ENCODE data around the gene CDK19.
"Not testable (repeated sequence)": the region's sequence is repeated elsewhere in the genome, so short reads cannot be mapped to it uniquely, and the experiment has no call there.

The CDK19 gene

GRCh38 chr6:110731898-110732297, 83.4 kb downstream of the CDK19 start:
- Histone ChIP-seq H3K36me3 (ENCODE audit: low read depth) (no peaks in the 10 kb centered on the region), H3K9me3 (ENCODE audit: severe bottlenecking) (no peaks in the 10 kb centered on the region), H3K27me3 (ENCODE audit: insufficient read depth, poor library complexity, severe bottlenecking) (no peaks in the 10 kb centered on the region), H3K4me3 (ENCODE audit: severe bottlenecking) (no peak overlapping the region), H3K4me1 (ENCODE audit: insufficient read depth, poor library complexity, severe bottlenecking) (no peaks in the 10 kb centered on the region), H3K27ac (ENCODE audit: poor library complexity, severe bottlenecking) (no peak overlapping the region)
- TF ChIP-seq CTCF (IDR thresholded peaks at IDR 0.05; ENCODE audit: poor library complexity, severe bottlenecking) = no peak
- ATAC-seq (ENCODE audit: low read depth) (no peak), DNase-seq (ENCODE audit: low spot score) (no peak)

DNA sequence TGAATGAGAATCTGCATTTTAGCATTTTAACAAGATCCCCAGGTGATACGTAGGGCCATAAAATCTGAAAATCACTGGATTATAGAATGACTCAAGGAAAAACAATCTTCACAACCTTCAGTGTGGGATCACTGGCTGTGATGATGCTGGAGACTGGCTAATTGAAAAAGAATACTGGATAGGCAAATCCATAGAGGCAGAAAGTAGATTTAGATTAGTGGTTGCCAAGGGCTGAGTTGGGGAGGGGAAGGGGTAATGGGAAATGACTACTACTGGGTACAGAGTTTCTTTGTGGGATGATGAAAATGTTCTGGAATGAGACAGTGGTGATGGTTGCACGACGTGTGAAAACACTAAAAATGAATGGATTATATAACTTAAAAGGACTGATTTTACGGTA, 84.1 kb downstream of the CDK19 start:
- Histone ChIP-seq H3K9me3 (ENCODE audit: severe bottlenecking) (no peaks in the 10 kb centered on the region), H3K27me3 (ENCODE audit: insufficient read depth, poor library complexity, severe bottlenecking) (no peaks in the 10 kb centered on the region), H3K27ac (ENCODE audit: poor library complexity, severe bottlenecking) (no peak overlapping the region), H3K36me3 (ENCODE audit: low read depth) (no peaks in the 10 kb centered on the region), H3K4me1 (ENCODE audit: insufficient read depth, poor library complexity, severe bottlenecking) (no peaks in the 10 kb centered on the region), H3K4me3 (ENCODE audit: severe bottlenecking) (no peak overlapping the region)
- ATAC-seq (ENCODE audit: low read depth) = no peak
- TF ChIP-seq CTCF (IDR thresholded peaks at IDR 0.05; ENCODE audit: poor library complexity, severe bottlenecking) = no peak
- DNase-seq (ENCODE audit: low spot score) = no peak

GRCh38 chr6:110728501-110728900, 86.8 kb downstream of the CDK19 start:
- DNase-seq (ENCODE audit: low spot score) (no peak), ATAC-seq (ENCODE audit: low read depth) (no peak)
- no peak overlapping the region for H3K27ac ChIP-seq (ENCODE audit: poor library complexity, severe bottlenecking)
- no peaks in the 10 kb centered on the region for H3K9me3 ChIP-seq (ENCODE audit: severe bottlenecking)
- no peak overlapping the region for H3K4me3 ChIP-seq (ENCODE audit: severe bottlenecking)
- no peaks in the 10 kb centered on the region for H3K27me3 ChIP-seq (ENCODE audit: insufficient read depth, poor library complexity, severe bottlenecking)
- no peaks in the 10 kb centered on the region for H3K4me1 ChIP-seq (ENCODE audit: insufficient read depth, poor library complexity, severe bottlenecking)
- no peaks in the 10 kb centered on the region for H3K36me3 ChIP-seq (ENCODE audit: low read depth)
- TF ChIP-seq CTCF (IDR thresholded peaks at IDR 0.05; ENCODE audit: poor library complexity, severe bottlenecking) = no peak

DNA sequence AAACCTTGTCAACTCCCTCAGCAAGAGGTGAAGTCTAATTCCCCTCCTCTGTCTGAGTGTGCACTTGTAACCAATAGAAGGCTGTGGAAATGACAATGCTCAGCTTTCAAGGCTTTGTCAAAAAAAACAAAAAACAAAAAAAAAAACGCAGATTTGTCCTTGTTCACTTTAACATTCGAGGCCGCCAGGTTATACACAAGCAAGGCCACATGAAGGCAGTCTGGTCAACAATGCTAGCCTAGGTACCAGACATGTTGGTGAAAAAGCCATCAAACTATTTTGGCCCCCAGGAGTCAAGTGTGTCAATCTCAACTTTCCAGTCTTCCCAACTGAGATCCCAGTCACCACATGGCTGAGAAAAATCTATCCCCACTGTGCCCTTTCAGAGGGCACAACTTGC, 92.3 kb downstream of the CDK19 start:
- no peak for TF ChIP-seq CTCF (IDR thresholded peaks at IDR 0.05; ENCODE audit: poor library complexity, severe bottlenecking)
- H3K9me3 ChIP-seq (ENCODE audit: severe bottlenecking) = no peaks in the 10 kb centered on the region
- H3K27ac ChIP-seq (ENCODE audit: poor library complexity, severe bottlenecking) = no peak overlapping the region
- no peak for DNase-seq (ENCODE audit: low spot score)
- no peaks in the 10 kb centered on the region for H3K36me3 ChIP-seq (ENCODE audit: low read depth)
- no peak for ATAC-seq (ENCODE audit: low read depth)
- H3K4me3 ChIP-seq (ENCODE audit: severe bottlenecking) = no peak overlapping the region
- no peaks in the 10 kb centered on the region for H3K4me1 ChIP-seq (ENCODE audit: insufficient read depth, poor library complexity, severe bottlenecking)
- no peaks in the 10 kb centered on the region for H3K27me3 ChIP-seq (ENCODE audit: insufficient read depth, poor library complexity, severe bottlenecking)

DNA sequence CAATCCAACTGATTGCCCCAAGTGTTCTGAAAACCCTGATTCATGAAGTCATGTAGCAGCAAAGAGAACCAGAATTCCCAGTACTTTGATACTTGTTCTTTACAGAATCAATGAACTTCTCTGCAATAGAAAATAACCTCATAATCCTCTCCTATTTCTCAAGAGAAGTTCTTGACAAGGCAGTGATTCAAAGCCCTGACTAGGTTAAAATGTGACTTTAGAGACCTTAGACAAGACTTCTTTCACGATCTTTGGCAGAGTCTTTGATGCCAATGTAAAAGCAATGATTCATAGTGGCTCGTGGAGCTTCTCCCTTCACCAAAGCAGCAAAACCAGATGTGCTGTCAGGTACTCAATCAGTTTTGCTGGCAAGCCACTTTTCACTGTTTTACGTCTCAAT, 95.2 kb downstream of the CDK19 start:
- no peaks in the 10 kb centered on the region for H3K27me3 ChIP-seq (ENCODE audit: insufficient read depth, poor library complexity, severe bottlenecking)
- H3K9me3 ChIP-seq (ENCODE audit: severe bottlenecking) = no peaks in the 10 kb centered on the region
- no peak overlapping the region for H3K27ac ChIP-seq (ENCODE audit: poor library complexity, severe bottlenecking)
- H3K4me1 ChIP-seq (ENCODE audit: insufficient read depth, poor library complexity, severe bottlenecking) = no peaks in the 10 kb centered on the region
- no peak for DNase-seq (ENCODE audit: low spot score)
- no peaks in the 10 kb centered on the region for H3K36me3 ChIP-seq (ENCODE audit: low read depth)
- no peak for ATAC-seq (ENCODE audit: low read depth)
- H3K4me3 ChIP-seq (ENCODE audit: severe bottlenecking) = no peak overlapping the region
- TF ChIP-seq CTCF (IDR thresholded peaks at IDR 0.05; ENCODE audit: poor library complexity, severe bottlenecking) = no peak

DNA sequence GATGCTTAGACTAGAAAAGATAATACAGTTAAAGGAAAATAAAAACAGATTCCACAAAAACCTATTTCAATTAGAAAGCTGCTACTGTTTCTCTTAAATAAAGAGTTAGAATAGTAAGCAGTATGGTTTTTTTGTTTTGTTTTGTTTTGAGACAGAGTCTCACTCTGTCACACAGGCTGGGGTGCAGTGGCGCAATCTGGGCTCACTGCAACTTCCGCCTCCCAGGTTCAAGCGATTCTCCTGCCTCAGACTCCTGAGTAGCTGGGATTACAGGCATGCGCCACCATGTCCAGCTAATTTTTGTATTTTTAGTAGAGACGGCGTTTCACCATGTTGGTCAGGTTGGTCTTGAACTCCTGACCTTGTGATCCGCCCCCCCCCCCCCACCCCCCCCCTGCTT, 95.7 kb downstream of the CDK19 start:
- H3K4me3 ChIP-seq (ENCODE audit: severe bottlenecking); H3K36me3 ChIP-seq (ENCODE audit: low read depth); H3K9me3 ChIP-seq (ENCODE audit: severe bottlenecking); H3K27ac ChIP-seq (ENCODE audit: poor library complexity, severe bottlenecking); H3K4me1 ChIP-seq (ENCODE audit: insufficient read depth, poor library complexity, severe bottlenecking); H3K27me3 ChIP-seq (ENCODE audit: insufficient read depth, poor library complexity, severe bottlenecking); DNase-seq (ENCODE audit: low spot score); ATAC-seq (ENCODE audit: low read depth): not testable (repeated sequence)
